Measurements from ENCODE around the gene PCDHGA8.

- TF ChIP-seq POLR2A (IDR thresholded peaks at IDR 0.05) (no peak), CTCF (IDR thresholded peaks at IDR 0.05) (no peak)
Measured at GRCh38 chr5:141351591-141351990, 40.8 kb upstream of the PCDHGA8 start.

Measured in heart left ventricle (tissue), 13 donors.